Measurements from ENCODE around the gene TOE1. TPM values are rescaled to one million over a fixed set of nuclear protein-coding genes. Genes with fewer than 3 reads are reported as not detected.

Gene TOE1
- polyA plus RNA-seq, 1 donor from 2014 or later: 16.8 TPM

DNA sequence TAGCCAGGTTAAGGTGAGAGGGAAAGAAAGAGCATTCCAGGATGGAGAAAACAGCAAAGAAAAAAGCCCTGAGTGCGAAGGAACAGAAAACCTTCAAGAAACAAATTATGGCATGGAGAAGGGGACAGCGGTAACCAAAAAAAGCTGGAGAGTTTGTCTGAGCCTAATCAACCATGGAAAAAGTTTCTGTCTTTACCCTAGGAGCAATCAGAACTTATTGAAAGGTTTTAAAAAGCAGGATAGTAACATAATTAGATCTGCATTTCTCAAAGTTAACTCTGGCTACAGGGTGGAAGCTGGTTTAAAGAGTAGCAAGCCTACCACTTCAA is 39.3 kb upstream of the TOE1 start:
- no peaks in the 10 kb centered on the region for H4K20me1 ChIP-seq (ENCODE audit: insufficient read depth)
- no peaks in the 10 kb centered on the region for H3F3A ChIP-seq (ENCODE audit: insufficient read depth, low read length, poor library complexity, severe bottlenecking)
- H3K4me2 ChIP-seq (ENCODE audit: low read length): no peak overlapping the region
- H2AFZ ChIP-seq (ENCODE audit: low read depth, low read length): no peak overlapping the region
- H3K79me2 ChIP-seq (replicated peaks; ENCODE audit: insufficient read depth, low read length): no peaks in the 10 kb centered on the region
- no peak overlapping the region for H3K9ac ChIP-seq (ENCODE audit: low read length)
- TF ChIP-seq POLR2AphosphoS5 (IDR thresholded peaks at IDR 0.05) (no peak), RAD21 (conservative IDR thresholded peaks at IDR 0.05) (no peak), EZH2 (IDR thresholded peaks at IDR 0.05; ENCODE audit: borderline replicate concordance, insufficient read depth, low read length, poor library complexity, severe bottlenecking) (no peak), SMC3 (conservative IDR thresholded peaks at IDR 0.05; ENCODE audit: poor library complexity) (no peak), MXI1 (conservative IDR thresholded peaks at IDR 0.05; ENCODE audit: poor library complexity, severe bottlenecking) (no peak), EP300 (conservative IDR thresholded peaks at IDR 0.05; ENCODE audit: poor library complexity, severe bottlenecking) (no peak), TAF1 (IDR thresholded peaks at IDR 0.05; ENCODE audit: low read depth) (no peak)
- TF ChIP-seq, protein P1, sequence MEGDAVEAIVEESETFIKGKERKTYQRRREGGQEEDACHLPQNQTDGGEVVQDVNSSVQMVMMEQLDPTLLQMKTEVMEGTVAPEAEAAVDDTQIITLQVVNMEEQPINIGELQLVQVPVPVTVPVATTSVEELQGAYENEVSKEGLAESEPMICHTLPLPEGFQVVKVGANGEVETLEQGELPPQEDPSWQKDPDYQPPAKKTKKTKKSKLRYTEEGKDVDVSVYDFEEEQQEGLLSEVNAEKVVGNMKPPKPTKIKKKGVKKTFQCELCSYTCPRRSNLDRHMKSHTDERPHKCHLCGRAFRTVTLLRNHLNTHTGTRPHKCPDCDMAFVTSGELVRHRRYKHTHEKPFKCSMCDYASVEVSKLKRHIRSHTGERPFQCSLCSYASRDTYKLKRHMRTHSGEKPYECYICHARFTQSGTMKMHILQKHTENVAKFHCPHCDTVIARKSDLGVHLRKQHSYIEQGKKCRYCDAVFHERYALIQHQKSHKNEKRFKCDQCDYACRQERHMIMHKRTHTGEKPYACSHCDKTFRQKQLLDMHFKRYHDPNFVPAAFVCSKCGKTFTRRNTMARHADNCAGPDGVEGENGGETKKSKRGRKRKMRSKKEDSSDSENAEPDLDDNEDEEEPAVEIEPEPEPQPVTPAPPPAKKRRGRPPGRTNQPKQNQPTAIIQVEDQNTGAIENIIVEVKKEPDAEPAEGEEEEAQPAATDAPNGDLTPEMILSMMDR (IDR thresholded peaks at IDR 0.05; ENCODE audit: poor library complexity, severe bottlenecking): no peak
- TF ChIP-seq, protein P2, sequence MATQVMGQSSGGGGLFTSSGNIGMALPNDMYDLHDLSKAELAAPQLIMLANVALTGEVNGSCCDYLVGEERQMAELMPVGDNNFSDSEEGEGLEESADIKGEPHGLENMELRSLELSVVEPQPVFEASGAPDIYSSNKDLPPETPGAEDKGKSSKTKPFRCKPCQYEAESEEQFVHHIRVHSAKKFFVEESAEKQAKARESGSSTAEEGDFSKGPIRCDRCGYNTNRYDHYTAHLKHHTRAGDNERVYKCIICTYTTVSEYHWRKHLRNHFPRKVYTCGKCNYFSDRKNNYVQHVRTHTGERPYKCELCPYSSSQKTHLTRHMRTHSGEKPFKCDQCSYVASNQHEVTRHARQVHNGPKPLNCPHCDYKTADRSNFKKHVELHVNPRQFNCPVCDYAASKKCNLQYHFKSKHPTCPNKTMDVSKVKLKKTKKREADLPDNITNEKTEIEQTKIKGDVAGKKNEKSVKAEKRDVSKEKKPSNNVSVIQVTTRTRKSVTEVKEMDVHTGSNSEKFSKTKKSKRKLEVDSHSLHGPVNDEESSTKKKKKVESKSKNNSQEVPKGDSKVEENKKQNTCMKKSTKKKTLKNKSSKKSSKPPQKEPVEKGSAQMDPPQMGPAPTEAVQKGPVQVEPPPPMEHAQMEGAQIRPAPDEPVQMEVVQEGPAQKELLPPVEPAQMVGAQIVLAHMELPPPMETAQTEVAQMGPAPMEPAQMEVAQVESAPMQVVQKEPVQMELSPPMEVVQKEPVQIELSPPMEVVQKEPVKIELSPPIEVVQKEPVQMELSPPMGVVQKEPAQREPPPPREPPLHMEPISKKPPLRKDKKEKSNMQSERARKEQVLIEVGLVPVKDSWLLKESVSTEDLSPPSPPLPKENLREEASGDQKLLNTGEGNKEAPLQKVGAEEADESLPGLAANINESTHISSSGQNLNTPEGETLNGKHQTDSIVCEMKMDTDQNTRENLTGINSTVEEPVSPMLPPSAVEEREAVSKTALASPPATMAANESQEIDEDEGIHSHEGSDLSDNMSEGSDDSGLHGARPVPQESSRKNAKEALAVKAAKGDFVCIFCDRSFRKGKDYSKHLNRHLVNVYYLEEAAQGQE (IDR thresholded peaks at IDR 0.05; ENCODE audit: borderline replicate concordance): no peak
- H3K4me3 ChIP-seq (ENCODE audit: low read length): no peak overlapping the region
- H3K36me3 ChIP-seq (ENCODE audit: insufficient read depth, low read length): no peaks in the 10 kb centered on the region
- H3K9me3 ChIP-seq (ENCODE audit: low read length): no peaks in the 10 kb centered on the region
- no peaks in the 10 kb centered on the region for H3K27me3 ChIP-seq (ENCODE audit: insufficient read depth, low read depth, low read length)
- H3K9me2 ChIP-seq (ENCODE audit: insufficient read depth, low read length): no peaks in the 10 kb centered on the region
- no peak overlapping the region for H3K27ac ChIP-seq (ENCODE audit: low read length)

DNA sequence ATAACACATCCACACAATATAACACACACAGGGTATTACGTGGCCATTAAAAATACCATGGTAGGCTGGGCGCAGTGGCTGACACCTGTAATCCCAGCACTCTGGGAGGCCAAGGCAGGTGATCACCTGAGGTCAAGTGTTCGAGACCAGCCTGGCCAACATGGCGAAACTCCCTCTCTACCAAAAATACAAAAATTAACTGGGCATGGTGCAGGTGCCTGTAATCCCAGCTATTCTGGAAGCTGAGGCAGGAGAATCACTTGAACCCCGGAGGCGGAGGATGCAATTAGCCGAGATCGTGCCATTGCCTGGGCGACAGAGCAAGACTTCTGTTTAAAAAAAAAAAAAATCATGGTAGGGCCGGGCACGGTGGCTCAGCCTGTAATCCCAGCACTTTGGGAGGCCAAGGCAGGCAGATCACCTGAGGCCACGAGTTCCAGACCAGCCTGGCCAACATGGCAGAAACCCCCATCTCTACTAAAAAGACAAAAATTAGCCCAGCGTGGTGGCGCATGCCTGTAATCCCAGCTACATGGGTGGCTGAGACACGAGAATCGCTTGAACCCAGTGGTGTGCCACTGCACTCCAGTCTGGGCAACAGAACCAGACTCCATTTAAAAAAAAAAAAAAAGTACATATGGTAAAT is 37.3 kb upstream of the TOE1 start:
- H3K36me3 ChIP-seq (ENCODE audit: insufficient read depth, low read length): no peaks in the 10 kb centered on the region
- H3K4me2 ChIP-seq (ENCODE audit: low read length): no peak overlapping the region
- H3K79me2 ChIP-seq (replicated peaks; ENCODE audit: insufficient read depth, low read length): no peaks in the 10 kb centered on the region
- TF ChIP-seq SMC3 (conservative IDR thresholded peaks at IDR 0.05; ENCODE audit: poor library complexity): no peak
- TF ChIP-seq, protein P1 (IDR thresholded peaks at IDR 0.05; ENCODE audit: poor library complexity, severe bottlenecking): no peak
- no peak for TF ChIP-seq MXI1 (conservative IDR thresholded peaks at IDR 0.05; ENCODE audit: poor library complexity, severe bottlenecking)
- no peak for TF ChIP-seq POLR2AphosphoS5 (IDR thresholded peaks at IDR 0.05)
- no peak for TF ChIP-seq EZH2 (IDR thresholded peaks at IDR 0.05; ENCODE audit: borderline replicate concordance, insufficient read depth, low read length, poor library complexity, severe bottlenecking)
- TF ChIP-seq EP300 (conservative IDR thresholded peaks at IDR 0.05; ENCODE audit: poor library complexity, severe bottlenecking): no peak
- TF ChIP-seq, protein P2 (IDR thresholded peaks at IDR 0.05; ENCODE audit: borderline replicate concordance): no peak
- TF ChIP-seq TAF1 (IDR thresholded peaks at IDR 0.05; ENCODE audit: low read depth): no peak
- no peak for TF ChIP-seq RAD21 (conservative IDR thresholded peaks at IDR 0.05)
- H3K9ac ChIP-seq (ENCODE audit: low read length): peak overlapping the region; percentile 62
- H3K27ac ChIP-seq (ENCODE audit: low read length): no peak overlapping the region
- H3K27me3 ChIP-seq (ENCODE audit: insufficient read depth, low read depth, low read length): no peaks in the 10 kb centered on the region
- H2AFZ ChIP-seq (ENCODE audit: low read depth, low read length): peak overlapping the region; percentile 56
- no peaks in the 10 kb centered on the region for H4K20me1 ChIP-seq (ENCODE audit: insufficient read depth)
- H3K9me3 ChIP-seq (ENCODE audit: low read length): no peaks in the 10 kb centered on the region
- H3F3A ChIP-seq (ENCODE audit: insufficient read depth, low read length, poor library complexity, severe bottlenecking): no peaks in the 10 kb centered on the region
- peak overlapping the region; percentile 93 for H3K4me3 ChIP-seq (ENCODE audit: low read length)
- H3K9me2 ChIP-seq (ENCODE audit: insufficient read depth, low read length): no peaks in the 10 kb centered on the region

All from neural cell (in vitro differentiated cells).